Thyroid gland (tissue), 4 donors: ENCODE results near the gene DRAXIN. TPM values are rescaled to one million over a fixed set of nuclear protein-coding genes. Genes with fewer than 3 reads are reported as not detected.

Source experiments
- DNase-seq, 2 donors: peaks; one replicate each; pipeline ENCODE4 v3.0.0-alpha.2; 2019
- H3K27ac ChIP-seq, 3 donors: fragments of 200-600 bp; sonication (generic); 1 replicate in 2 of 3; 2 replicates in 1 of 3; pipeline ENCODE4 v1.5.1; 2016 to 2019; ENCODE audit warnings: mild to moderate bottlenecking in 1 of 3, moderate library complexity in 1 of 3
- H3K27me3 ChIP-seq: fragments of 200-600 bp; sonication (generic); one replicate; pipeline ENCODE4 v1.5.1; 2019
- H3K36me3 ChIP-seq, 2 donors: fragments of 200-600 bp; sonication (generic); one replicate each; pipeline ENCODE4 v1.5.1; 2016 to 2019
- H3K4me1 ChIP-seq, 2 donors: fragments of 200-600 bp; sonication (generic); one replicate each; pipeline ENCODE4 v1.5.1; 2017 to 2019
- H3K4me3 ChIP-seq, 3 donors: fragments of 200-600 bp; sonication (generic); replicated peaks in 1 of 3; 1 replicate in 2 of 3; 2 replicates in 1 of 3; pipeline ENCODE4 v1.5.1; 2016; ENCODE audit warnings: mild to moderate bottlenecking in 1 of 3
- H3K9me3 ChIP-seq: fragments of 200-600 bp; sonication (generic); one replicate; pipeline ENCODE4 v1.5.1; 2017
- CTCF ChIP-seq, 6 experiments: fragments of 200-600 bp in 3 of 6; fragments of 450-650 bp in 3 of 6; sonication (generic) in 3 of 6; IDR thresholded peaks; one replicate each; pipeline ENCODE4 v1.5.1; 2016 to 2019; ENCODE audit warnings: antibody characterized with exemption in 6 of 6, mild to moderate bottlenecking in 2 of 6, inconsistent platforms in 1 of 6, moderate library complexity in 1 of 6
- POLR2A ChIP-seq, 2 donors: fragments of 450-650 bp; IDR thresholded peaks; one replicate each; pipeline ENCODE4 v1.6.1; 2017; ENCODE audit warnings: antibody characterized with exemption in 2 of 2, mild to moderate bottlenecking in 2 of 2, moderate library complexity in 1 of 2
- WGBS, 2 donors: methylation state at CpG; one replicate each; pipeline ENCODE4 v1.1.5; 2017; 5-methylcytosine and 5-hydroxymethylcytosine counted together
- intact Hi-C: fragments of 100-400 bp; cut with DNase I; formaldehyde crosslinking; loops from one replicate; pipeline ENCODE4 v1.15.1; 2023
- total RNA-seq, 4 donors: library from RNA; depleted of rRNA; stranded (reverse); fragments of >200 nt; gene quantifications; one replicate each; pipeline ENCODE4 v1.2.3, GENCODE V29; 2016

The DRAXIN gene
- total RNA-seq, 4 donors from 2014 or later, result not detected

GRCh38 chr1:11654939-11655808, 36.3 kb upstream of the DRAXIN start:
- peaks cover 10 to 18% of the 10 kb centered on the region in 2 donors for H3K4me1 ChIP-seq
- H3K27ac ChIP-seq, result no peak overlapping the region
- 34 to 47% methylated on average over 8 to 13 of the region's 45 CpGs for WGBS, 2 donors
- no peaks in the 10 kb centered on the region for H3K9me3 ChIP-seq
- no peaks in the 10 kb centered on the region for H3K27me3 ChIP-seq
- H3K4me3 ChIP-seq, result peak overlapping the region; percentile 26 to 85 (median 37)
- no peak for DNase-seq
- no peak for TF ChIP-seq CTCF (IDR thresholded peaks at IDR 0.05)
- no peak for TF ChIP-seq POLR2A (IDR thresholded peaks at IDR 0.05)
- intact Hi-C loops, result loop anchor here (10.0 kb wide), 1 partner anchor 150 kb away; the partner anchor contains the start of genes CLCN6 and MTHFR
- peaks cover 0 to 3% of the 10 kb centered on the region in 2 donors for H3K36me3 ChIP-seq

- intact Hi-C loops, result loop anchor here (10.0 kb wide), 1 partner anchor 147 kb away; the partner anchor contains the start of genes CLCN6 and MTHFR
- no peaks in the 10 kb centered on the region for H3K9me3 ChIP-seq
- no peak for DNase-seq
- no peaks in the 10 kb centered on the region for H3K27me3 ChIP-seq
- no peak overlapping the region for H3K27ac ChIP-seq
- WGBS, 2 donors, result 85 to 86% methylated on average over 6 of the region's 6 CpGs
- peaks cover 3 to 5% of the 10 kb centered on the region in 2 donors for H3K36me3 ChIP-seq
- H3K4me3 ChIP-seq, result no peak overlapping the region
- TF ChIP-seq CTCF (IDR thresholded peaks at IDR 0.05), result no peak
- TF ChIP-seq POLR2A (IDR thresholded peaks at IDR 0.05), result no peak
- peaks cover 4 to 10% of the 10 kb centered on the region in 2 donors for H3K4me1 ChIP-seq
Measured at GRCh38 chr1:11657654-11658053, 33.9 kb upstream of the DRAXIN start.

GRCh38 chr1:11658542-11658941, 33.0 kb upstream of the DRAXIN start:
- no peak for DNase-seq
- TF ChIP-seq CTCF (IDR thresholded peaks at IDR 0.05) (no peak), POLR2A (IDR thresholded peaks at IDR 0.05) (no peak)
- Histone ChIP-seq H3K27ac (no peak overlapping the region), H3K9me3 (no peaks in the 10 kb centered on the region), H3K4me3 (no peak overlapping the region), H3K36me3 (peaks cover 3 to 5% of the 10 kb centered on the region in 2 donors), H3K4me1 (peaks cover 4 to 10% of the 10 kb centered on the region in 2 donors), H3K27me3 (no peaks in the 10 kb centered on the region)
- intact Hi-C loops, result loop anchor here (10.0 kb wide), 1 partner anchor 146 kb away; the partner anchor contains the start of genes CLCN6 and MTHFR
- 91 to 93% methylated on average over 14 of the region's 23 CpGs for WGBS, 2 donors

- intact Hi-C loops, result loop anchor here (10.0 kb wide), 1 partner anchor 145 kb away; the partner anchor contains the start of genes CLCN6 and MTHFR
- Histone ChIP-seq H3K4me1 (peaks cover 4 to 10% of the 10 kb centered on the region in 2 donors), H3K27ac (no peak overlapping the region), H3K27me3 (no peaks in the 10 kb centered on the region), H3K9me3 (no peaks in the 10 kb centered on the region), H3K4me3 (no peak overlapping the region), H3K36me3 (peaks cover 3 to 5% of the 10 kb centered on the region in 2 donors)
- 92 to 94% methylated on average over 4 of the region's 4 CpGs for WGBS, 2 donors
- DNase-seq, result no peak
- no peak for TF ChIP-seq POLR2A (IDR thresholded peaks at IDR 0.05)
Measured at GRCh38 chr1:11659748-11660147, 31.8 kb upstream of the DRAXIN start.

GRCh38 chr1:11661103-11661502, 30.4 kb upstream of the DRAXIN start:
- 94 to 96% methylated on average over 10 to 12 of the region's 17 CpGs for WGBS, 2 donors
- intact Hi-C loops, result no loop called here
- no peak for DNase-seq
- TF ChIP-seq CTCF (IDR thresholded peaks at IDR 0.05) (no peak), POLR2A (IDR thresholded peaks at IDR 0.05) (no peak)
- H3K36me3 ChIP-seq, result peaks cover 3 to 5% of the 10 kb centered on the region in 2 donors
- H3K9me3 ChIP-seq, result no peaks in the 10 kb centered on the region
- no peaks in the 10 kb centered on the region for H3K27me3 ChIP-seq
- H3K4me3 ChIP-seq, result no peak overlapping the region
- no peak overlapping the region for H3K27ac ChIP-seq
- H3K4me1 ChIP-seq, result no peaks in the 10 kb centered on the region
